DOHH2 (cell line): ENCODE results near the gene FAM149B1.

Experiments used
- H3F3A ChIP-seq: fragments of 200-600 bp; sonication (generic), shearing (Covaris generic); 2 replicates; pipeline ENCODE4 v1.6.0; 2016; ENCODE audit warnings: antibody characterized with exemption, mild to moderate bottlenecking; ENCODE audit not compliant: control insufficient read depth, insufficient read depth
- H3K27ac ChIP-seq: fragments of 200-600 bp; sonication (generic); 2 replicates; pipeline ENCODE4 v1.5.1; 2014; ENCODE audit warnings: low read depth, mild to moderate bottlenecking, low read length, moderate library complexity
- H3K27me3 ChIP-seq: fragments of 200-600 bp; sonication (generic); 2 replicates; pipeline ENCODE4 v1.6.1; 2014; ENCODE audit warnings: mild to moderate bottlenecking, low read length, mixed read lengths; ENCODE audit not compliant: control insufficient read depth
- H3K36me3 ChIP-seq: fragments of 200-600 bp; sonication (generic); 2 replicates; pipeline ENCODE4 v1.6.1; 2014; ENCODE audit warnings: mild to moderate bottlenecking, low read length, moderate library complexity, mixed read lengths; ENCODE audit not compliant: control insufficient read depth
- H3K4me1 ChIP-seq: fragments of 200-600 bp; sonication (generic); 2 replicates; pipeline ENCODE4 v1.6.1; 2014; ENCODE audit warnings: mild to moderate bottlenecking, low read length, mixed read lengths; ENCODE audit not compliant: control insufficient read depth
- H3K4me2 ChIP-seq: fragments of 200-600 bp; sonication (generic); 2 replicates; pipeline ENCODE4 v1.6.0; 2014; ENCODE audit warnings: mild to moderate bottlenecking, low read length, moderate library complexity
- H3K4me3 ChIP-seq: fragments of 200-600 bp; sonication (generic); 2 replicates; pipeline ENCODE4 v1.5.1; 2014; ENCODE audit warnings: mild to moderate bottlenecking, low read length, mixed read lengths
- H3K79me2 ChIP-seq: fragments of 200-600 bp; sonication (generic); 2 replicates; pipeline ENCODE4 v1.6.1; 2014; ENCODE audit warnings: mild to moderate bottlenecking, low read length, mixed read lengths; ENCODE audit not compliant: control insufficient read depth
- H3K9me2 ChIP-seq: fragments of 200-600 bp; sonication (generic); replicated peaks from 2 replicates; pipeline ENCODE4 v1.6.1; 2014; ENCODE audit warnings: mild to moderate bottlenecking, low read length, mixed read lengths; ENCODE audit not compliant: control insufficient read depth
- H3K9me3 ChIP-seq: fragments of 200-600 bp; sonication (generic); 2 replicates; pipeline ENCODE4 v1.6.1; 2014; ENCODE audit warnings: antibody characterized with exemption, low read length, mixed read lengths; ENCODE audit not compliant: control insufficient read depth, insufficient read depth
- H4K20me1 ChIP-seq: fragments of 200-600 bp; sonication (generic); 2 replicates; pipeline ENCODE4 v1.6.0; 2014; ENCODE audit warnings: low read depth, mild to moderate bottlenecking, antibody characterized with exemption, low read length, moderate library complexity; ENCODE audit not compliant: control insufficient read depth, insufficient read depth
- CTCF ChIP-seq: fragments of 200-600 bp; sonication (generic); IDR thresholded peaks from one replicate; pipeline ENCODE4 v1.5.1; 2014; ENCODE audit warnings: antibody characterized with exemption, mild to moderate bottlenecking, low read depth, low read length; ENCODE audit not compliant: poor library complexity, severe bottlenecking
- EZH2phosphoT487 ChIP-seq: fragments of 200-600 bp; sonication (generic); IDR thresholded peaks from 2 replicates; pipeline ENCODE4 v1.6.1; 2017; ENCODE audit warnings: borderline replicate concordance, mild to moderate bottlenecking, antibody characterized with exemption, low read length, moderate library complexity, mixed read lengths

The FAM149B1 gene

DNA sequence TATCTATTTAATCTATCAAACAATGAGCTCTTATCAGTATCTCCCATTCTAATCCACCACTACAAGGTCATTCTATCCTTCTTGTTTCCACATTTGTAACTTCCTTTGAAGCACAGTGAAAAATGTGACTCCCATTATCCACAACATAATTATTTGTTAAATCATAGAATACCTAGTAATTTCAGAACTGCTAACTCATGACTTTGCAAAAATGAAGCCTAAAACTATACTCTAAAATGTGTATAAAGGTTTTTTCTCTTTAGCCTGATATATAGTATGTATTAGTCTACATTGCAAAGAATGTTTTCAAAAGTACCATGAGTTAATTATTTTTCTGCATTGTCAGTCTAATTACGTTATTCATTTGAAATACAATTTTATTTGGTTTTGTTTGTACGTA is 96.5 kb downstream of the FAM149B1 start:
- no peak overlapping the region for H3K4me2 ChIP-seq
- no peaks in the 10 kb centered on the region for H3K9me2 ChIP-seq
- no peak overlapping the region for H3K27ac ChIP-seq
- H3K4me1 ChIP-seq, result no peaks in the 10 kb centered on the region
- H3F3A ChIP-seq, result no peaks in the 10 kb centered on the region
- H3K36me3 ChIP-seq, result no peaks in the 10 kb centered on the region
- H3K4me3 ChIP-seq, result no peak overlapping the region
- peaks cover 19% of the 10 kb centered on the region for H3K27me3 ChIP-seq
- H3K9me3 ChIP-seq, result no peaks in the 10 kb centered on the region
- no peaks in the 10 kb centered on the region for H3K79me2 ChIP-seq
- no peaks in the 10 kb centered on the region for H4K20me1 ChIP-seq
- TF ChIP-seq EZH2phosphoT487 (no peak), CTCF (no peak)

GRCh38 chr10:73281097-73281496 is 113.2 kb downstream of the FAM149B1 start:
- H3K36me3 ChIP-seq, result no peaks in the 10 kb centered on the region
- H3K9me2 ChIP-seq, result no peaks in the 10 kb centered on the region
- no peak overlapping the region for H3K4me2 ChIP-seq
- no peak overlapping the region for H3K27ac ChIP-seq
- H3K4me1 ChIP-seq, result no peaks in the 10 kb centered on the region
- TF ChIP-seq EZH2phosphoT487 (no peak), CTCF (no peak)
- no peak overlapping the region for H3K4me3 ChIP-seq
- no peaks in the 10 kb centered on the region for H4K20me1 ChIP-seq
- H3K9me3 ChIP-seq, result no peaks in the 10 kb centered on the region
- H3K27me3 ChIP-seq, result peaks cover 5% of the 10 kb centered on the region; the same call in 1 of the 2 replicates
- no peaks in the 10 kb centered on the region for H3F3A ChIP-seq
- H3K79me2 ChIP-seq, result no peaks in the 10 kb centered on the region

DNA sequence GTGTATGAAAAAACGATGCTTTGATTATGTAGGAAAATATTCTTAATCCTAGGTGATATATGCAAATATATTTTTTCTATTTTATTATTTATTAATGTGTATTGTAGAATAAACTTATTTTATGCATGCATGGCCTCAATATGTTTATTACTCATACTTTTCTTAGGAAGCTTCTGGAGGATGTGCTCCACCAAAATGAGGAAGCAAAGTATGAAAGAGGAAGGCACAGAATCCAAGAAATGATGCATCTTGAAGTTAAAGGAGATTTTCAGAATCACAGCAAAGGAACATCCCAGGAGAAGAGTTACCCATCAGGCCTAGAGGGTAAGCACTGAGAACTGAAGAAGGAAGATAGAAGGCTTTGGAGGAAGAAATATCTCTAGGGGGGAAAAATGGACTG is 119.5 kb downstream of the FAM149B1 start:
- Histone ChIP-seq H3K4me1 (no peaks in the 10 kb centered on the region), H3K4me2 (no peak overlapping the region), H3F3A (no peaks in the 10 kb centered on the region), H3K4me3 (no peak overlapping the region), H3K9me3 (peaks cover 4% of the 10 kb centered on the region; the same call in 1 of the 2 replicates), H3K27me3 (no peaks in the 10 kb centered on the region; the same call in 1 of the 2 replicates), H4K20me1 (no peaks in the 10 kb centered on the region), H3K9me2 (no peaks in the 10 kb centered on the region), H3K36me3 (no peaks in the 10 kb centered on the region), H3K79me2 (no peaks in the 10 kb centered on the region), H3K27ac (no peak overlapping the region)
- no peak for TF ChIP-seq EZH2phosphoT487
- TF ChIP-seq CTCF, result no peak
